GM19455 (cell line): ENCODE measurements around the gene ACOT7.
"Not testable (repeated sequence)": the region's sequence is repeated elsewhere in the genome, so short reads cannot be mapped to it uniquely, and the experiment has no call there.

ENCODE experiments used
- ATAC-seq: cut with Tn5 transposase; IDR thresholded peaks from one replicate; pipeline ENCODE4 v1.9.1; 2021; ENCODE audit not compliant: unreplicated experiment

ACOT7 gene

DNA sequence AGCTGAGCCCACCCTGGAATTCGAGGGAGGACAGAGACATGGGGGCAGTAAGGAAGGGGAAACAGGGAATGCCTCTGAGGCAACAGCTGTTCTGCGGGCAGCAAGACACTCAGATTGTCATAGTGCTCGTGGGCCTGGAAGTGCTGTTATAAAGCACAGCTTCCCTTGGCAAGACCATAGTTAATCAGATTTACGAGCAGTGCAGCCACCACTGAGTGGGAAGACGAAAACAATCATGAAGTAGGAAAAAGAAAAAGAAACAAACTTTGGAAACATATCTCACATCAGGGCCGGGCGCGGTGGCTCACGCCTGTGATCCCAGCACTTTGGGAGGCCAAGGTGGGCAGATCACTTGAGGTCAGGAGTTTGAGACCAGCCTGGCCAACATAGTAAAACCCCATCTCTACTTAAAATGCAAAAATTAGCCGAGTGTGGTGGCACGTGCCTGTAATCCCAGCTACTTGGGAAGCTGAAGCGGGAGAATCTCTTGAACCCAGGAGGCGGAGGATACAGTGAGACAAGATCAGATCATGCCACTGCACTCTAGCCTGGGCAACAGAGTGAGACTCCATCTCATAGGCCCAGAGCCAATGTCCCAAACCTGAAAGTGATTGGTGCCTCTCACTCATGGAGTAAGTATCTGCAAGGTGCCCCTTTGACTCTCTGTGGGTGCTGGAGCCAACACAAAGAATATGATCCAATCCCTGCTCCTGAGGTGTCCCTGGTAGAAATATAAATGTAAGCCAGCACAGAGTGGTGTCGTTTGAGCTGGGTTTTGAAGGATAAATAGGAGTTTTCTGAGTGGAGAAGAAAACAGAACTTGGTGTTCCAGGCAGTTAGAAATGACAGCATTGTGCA lies 77.1 kb downstream of the ACOT7 start:
- ATAC-seq, result no peak

DNA sequence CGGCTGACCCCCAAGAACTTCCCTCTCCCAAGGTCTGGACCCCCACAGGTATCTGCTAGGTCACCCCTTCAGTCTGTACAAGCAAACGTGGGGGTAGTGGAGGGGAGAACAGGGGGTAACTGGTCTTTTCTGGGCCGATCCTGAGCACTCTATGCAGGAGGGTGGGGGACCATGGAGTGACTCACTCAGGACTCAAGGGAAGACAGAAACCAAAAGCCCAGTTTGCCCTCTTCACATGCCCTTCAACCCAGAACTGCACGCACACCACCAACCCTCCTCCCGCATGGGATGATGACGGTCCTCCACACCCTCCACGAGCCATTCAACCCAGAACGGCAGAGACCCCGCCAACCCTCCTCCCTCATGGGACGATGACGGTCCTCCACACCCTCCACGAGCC lies 79.1 kb downstream of the ACOT7 start:
- no peak for ATAC-seq

DNA sequence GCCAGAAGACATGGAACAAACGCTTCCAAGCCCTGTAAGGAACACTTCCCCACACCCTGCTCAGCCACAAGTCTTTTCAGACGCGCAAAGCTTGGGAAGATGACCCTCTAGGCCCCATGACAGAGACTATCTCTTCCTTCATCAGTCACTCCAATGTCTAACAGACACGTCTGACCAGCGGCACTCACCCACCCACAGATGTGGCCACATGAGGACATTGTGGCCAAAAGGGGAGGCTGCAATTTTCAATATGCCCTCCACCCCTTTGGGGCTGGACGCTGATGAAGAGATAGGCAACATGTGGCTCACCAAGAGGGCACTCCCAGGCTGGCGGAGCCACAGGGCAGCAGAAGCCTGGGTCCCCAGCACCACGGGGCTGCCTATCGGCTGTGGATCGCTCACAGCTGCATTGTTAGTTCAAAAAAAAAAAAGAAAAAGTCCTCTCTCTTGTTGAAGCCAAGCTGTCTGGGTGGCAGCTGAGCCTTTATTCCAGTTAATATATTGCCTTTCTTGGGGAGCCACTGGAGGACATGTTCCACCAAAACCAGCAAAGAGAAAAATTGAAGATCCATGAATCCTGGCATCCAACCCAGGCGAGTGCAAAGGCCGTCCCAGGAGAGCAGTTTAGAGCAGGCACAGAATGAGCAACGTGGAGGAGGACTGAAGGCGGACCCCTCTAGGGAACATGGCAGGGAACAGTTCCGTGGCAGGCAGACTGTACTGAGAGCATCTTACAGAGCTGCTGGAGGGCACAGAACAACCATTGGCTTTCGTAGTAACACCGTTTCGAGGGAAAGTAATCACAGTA lies 80.0 kb downstream of the ACOT7 start:
- ATAC-seq, result no peak

DNA sequence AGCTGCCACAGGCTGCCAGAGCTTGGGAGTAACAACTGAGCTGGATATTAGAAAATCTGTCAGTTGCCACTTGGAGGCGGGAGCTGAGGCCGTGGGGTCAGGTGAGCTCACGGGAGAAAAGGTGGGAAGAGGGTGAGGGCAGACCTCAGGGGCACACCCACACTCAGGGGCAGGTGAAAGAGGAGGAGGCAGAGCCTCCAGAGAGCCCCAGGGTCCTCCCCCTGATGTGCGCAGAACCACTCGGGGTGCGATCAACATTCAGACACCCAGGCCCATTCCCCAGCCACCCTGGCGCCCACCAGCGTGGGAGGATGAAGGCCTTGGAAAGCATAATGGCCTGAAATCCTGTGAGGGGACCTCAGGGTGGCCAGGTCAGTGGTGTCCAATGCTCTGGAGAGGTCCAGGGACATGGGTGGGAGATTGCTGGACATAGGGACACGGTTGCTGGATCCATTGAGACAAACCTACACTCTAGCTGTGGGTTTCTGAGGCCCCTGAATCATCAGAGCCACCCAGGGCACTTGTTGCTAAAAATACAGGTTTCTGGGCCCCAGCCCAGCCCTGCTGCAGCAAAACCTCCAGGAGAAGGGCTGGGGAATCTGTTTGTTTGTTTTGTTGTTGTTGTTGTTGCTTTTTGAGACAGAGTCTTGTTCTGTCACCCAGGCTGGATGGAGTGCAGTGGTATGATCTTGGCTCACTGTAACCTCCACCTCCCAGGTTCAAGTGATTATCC lies 83.3 kb downstream of the ACOT7 start:
- ATAC-seq, result no peak

DNA sequence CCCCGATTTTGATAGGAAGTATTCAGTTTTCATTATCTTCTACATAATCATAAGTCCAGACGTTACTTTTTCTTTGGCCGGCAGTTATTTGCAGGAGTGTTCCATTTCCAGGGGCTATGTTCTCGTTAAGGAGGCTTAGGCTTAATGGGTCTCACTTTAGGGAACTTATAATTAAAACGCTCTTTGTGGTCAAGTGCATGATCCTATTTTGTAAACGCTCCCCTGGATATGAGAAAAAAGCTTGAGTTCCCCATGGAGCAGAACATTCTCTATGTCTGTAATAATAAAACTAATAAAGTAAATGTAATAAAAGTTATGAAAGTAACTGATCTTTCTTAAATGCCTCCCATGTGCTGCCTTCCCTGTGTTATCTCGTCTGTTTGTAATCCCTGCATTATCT lies 84.0 kb downstream of the ACOT7 start:
- no peak for ATAC-seq

DNA sequence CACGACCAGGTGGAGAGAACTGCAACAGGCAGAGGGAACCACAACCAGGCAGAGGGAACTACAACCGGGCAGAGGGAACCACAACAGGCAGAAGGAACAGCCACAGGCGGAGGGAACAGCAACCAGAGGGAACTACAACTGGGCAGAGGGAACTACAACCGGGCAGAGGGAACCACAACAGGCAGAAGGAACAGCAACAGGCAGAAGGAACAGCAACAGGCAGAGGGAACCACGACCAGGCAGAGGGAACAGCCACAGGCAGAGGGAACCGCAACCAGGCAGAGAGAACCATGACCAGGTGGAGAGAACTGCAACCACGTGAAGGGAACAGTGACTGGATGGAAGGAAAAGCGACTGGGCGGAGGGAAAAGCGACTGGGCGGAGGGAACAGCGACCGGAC lies 85.1 kb downstream of the ACOT7 start:
- ATAC-seq, result no peak

DNA sequence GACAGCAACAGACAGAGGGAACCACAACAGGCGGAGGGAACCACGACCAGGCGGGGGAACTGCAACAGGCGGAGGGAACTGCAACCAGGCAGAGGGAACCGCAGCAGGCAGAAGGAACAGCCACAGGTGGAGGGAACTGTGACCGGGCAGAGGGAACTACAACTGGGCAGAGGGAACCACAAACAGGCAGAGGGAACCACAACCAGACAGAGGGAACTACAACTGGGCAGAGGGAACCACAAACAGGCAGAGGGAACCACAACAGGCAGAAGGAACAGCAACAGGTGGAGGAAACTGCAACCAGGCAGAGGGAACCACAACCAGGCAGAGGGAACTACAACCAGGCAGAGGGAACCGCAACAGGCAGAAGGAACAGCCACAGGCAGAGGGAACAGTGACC lies 85.9 kb downstream of the ACOT7 start:
- ATAC-seq, result not testable (repeated sequence)

DNA sequence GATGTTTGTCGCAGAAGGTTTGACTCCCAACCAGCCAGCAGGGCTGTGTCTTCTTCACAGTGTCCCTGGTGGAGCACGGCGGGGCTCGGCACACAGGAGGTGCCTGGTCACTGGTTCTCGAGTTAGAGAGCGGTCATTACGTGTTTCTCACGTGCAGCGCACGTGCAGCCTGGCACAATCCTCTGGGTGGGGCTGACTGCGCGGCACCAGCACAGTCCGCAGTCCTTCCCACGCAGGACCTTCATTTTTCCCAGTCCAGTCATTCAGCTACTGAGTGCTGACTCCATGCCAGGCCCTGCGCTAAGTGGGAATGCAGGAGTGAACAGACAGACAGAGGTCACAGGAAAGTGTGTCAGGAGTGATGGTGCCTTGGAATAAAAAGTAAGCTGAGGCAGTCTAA lies 86.5 kb downstream of the ACOT7 start:
- ATAC-seq, result no peak

DNA sequence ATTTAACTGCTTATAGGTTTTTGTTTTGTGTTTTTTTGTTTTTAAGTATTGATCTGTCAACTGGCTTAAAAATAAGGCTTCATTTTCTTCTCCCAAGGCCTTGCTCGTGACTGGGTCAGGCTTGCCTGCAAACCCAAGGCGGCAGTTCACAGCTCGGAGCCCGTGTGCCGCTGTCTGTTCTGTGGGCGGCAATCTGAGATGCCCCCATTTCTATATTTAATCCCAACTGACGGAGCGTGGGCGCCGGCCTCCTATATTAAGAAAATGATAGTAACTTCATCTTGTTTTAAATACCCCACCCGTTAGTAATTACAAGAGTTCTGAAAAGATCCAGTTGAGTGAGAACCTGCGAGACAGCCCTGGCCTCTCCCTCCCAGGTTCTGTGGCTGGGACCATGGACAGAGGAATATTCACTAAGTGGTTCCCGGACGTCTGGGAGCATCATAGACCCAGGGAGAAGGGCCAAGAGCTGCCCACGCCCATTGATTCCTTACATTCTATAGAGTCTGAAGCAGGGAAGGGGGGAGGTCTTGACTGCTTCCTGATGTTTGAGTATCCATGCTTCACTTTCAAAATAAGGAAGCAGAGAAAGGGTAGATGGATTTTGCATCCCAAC lies 90.1 kb downstream of the ACOT7 start:
- ATAC-seq, result no peak

DNA sequence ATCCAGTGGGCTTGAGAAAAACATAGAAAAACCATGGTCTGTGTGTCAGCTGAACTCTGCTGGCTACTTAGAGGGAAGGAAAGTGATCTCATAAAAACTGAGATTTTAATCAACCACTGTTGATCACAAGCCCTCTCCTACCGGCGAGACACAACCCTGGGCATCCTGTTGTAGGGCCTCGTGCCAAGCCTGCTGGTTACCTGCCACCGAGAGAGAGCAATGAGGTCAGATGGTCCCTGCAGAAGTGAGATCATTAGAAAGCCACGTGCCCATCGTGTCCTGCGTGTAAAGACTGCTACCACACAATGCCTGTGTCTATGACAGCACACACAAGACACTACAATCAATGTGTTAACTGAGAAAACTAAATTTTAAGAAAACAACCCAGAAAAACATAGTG lies 91.0 kb downstream of the ACOT7 start:
- ATAC-seq, result no peak

DNA sequence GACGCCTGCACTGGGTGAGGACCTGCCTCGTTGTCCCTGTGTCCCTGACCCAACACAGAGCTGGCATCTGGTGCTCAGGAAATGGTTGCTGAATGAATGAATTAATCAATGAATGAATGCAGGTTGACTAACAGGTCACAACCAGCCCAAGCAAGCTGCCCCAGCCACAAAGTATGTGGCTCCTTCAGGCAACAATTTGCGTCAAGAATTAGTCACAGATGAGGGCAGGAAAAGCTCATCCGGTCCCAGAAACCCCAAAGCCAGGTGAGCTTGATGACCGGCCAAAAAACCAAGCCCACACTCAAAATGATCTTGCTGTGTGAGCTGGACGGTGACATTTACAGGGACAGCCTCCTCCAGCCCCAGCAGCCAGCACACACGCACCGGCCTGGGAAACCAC lies 92.0 kb downstream of the ACOT7 start:
- no peak for ATAC-seq

DNA sequence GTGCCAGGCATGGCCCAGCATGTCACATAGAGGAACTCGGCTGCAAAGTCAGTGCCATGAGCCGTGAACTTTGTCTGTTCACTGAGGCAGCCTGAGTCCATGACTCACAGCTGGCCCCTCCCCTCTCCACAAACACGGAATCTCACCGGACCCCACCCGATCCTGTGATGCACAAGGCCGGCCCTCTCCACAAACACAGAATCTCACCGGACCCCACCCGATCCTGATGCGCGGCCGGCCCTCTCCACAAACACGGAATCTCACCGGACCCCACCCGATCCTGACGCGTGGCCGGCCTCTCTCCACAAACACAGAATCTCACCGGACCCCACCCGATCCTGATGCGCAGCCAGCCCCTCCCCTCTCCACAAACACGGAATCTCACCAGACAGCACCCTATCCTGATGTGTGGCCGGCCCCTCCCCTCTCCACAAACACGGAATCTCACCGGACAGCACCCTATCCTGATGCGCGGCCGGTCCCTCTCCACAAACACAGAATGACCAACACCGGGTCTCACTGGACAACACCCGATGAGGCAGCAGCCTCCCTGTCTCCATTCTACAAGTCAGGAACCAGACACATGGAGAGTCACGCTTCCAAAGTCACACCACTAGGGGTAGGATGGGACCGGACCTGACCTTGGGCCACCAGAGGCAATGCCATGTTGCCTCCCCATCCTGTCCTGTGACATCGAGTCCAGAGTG lies 93.1 kb downstream of the ACOT7 start:
- ATAC-seq, result no peak

DNA sequence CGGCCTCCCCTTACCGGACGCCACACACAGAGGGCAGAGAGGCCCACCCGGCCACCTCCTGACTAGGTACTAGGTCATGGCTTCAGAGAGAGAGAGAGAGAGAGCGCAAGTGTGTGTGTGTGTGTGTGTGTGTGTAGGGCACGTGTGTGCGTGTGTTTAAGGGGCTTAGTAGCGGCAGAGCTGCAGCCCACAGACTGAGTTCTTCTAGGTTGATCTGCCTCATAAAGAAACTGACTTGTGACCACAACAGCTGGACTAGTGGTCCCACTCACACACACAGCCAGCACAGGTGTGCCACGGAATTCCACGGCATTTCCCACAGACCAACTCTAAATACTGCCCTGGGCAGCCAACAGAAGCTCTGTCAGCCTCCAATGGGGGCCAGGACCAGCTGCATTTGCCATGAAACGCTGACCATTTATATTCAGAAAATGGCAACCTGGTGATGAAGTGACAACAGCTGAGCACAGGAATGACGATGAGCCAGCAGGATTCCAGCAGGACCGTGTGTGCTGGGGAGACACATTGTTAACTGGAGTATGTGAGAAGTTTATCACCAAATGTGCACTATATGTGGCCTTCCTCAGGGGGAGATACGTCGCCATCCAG lies 93.9 kb downstream of the ACOT7 start:
- ATAC-seq, result no peak

DNA sequence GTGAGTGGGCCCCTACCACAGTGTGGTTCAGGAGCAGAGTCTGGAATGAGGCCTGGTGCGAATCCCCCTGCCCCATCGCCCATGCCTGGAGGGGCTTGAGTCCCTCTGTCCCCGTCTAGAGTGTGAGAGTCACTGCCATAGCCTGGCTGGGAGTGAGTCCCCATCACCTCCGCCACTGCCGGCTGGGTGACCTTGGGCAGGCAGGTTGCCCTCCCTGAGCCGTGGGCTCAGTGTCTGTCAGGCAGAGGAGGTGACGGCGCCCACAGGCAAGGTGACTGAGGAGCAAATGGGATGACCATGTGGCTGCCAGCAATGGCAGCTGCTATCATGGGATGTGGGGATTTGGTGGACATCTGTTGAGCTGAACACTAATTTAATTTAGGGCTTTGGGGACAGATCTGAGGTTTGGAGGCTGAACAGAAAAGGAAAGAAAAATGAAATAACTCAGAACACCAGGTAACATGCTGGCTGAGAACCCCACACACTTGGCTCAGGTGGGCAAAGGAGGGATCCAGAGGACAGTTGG lies 94.6 kb downstream of the ACOT7 start:
- ATAC-seq, result no peak

DNA sequence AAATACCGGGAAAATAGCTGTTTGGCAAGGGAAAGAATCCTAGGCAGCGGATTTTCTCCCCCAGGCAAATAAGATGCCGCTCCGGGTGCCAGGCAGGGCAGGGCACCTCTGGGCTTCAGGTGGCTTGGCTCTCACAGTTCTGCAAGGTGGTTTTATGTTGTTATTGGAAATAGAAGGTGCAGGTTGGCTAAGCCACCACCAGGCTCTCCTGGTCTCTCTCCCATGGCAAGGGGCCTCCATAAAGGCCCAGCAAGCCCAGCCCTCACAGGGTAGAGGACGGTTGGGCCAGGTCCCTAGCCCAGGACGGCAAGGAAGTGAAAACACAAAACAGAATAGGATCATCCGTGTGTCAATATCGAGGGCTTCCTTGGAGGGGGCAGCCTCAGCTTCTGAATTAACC lies 95.0 kb downstream of the ACOT7 start:
- no peak for ATAC-seq

DNA sequence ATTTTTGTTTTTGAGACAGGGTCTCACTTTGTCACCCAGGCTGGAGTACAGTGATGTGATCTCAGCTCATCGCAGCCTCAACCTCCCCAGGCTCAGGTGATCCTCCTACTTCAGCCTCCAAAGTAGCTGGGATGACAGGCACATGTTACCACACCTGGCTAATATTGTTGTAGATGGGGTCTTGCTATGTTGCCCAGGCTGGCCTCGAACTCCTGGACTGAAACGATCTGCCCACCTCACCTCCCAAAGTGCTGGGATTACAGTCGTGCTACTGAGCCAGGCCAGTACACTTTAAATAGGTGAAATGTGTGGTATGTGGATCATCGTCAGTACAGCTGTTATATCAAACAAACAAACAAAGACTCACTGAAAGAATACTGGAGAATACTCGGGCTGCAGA lies 97.7 kb downstream of the ACOT7 start:
- no peak for ATAC-seq

DNA sequence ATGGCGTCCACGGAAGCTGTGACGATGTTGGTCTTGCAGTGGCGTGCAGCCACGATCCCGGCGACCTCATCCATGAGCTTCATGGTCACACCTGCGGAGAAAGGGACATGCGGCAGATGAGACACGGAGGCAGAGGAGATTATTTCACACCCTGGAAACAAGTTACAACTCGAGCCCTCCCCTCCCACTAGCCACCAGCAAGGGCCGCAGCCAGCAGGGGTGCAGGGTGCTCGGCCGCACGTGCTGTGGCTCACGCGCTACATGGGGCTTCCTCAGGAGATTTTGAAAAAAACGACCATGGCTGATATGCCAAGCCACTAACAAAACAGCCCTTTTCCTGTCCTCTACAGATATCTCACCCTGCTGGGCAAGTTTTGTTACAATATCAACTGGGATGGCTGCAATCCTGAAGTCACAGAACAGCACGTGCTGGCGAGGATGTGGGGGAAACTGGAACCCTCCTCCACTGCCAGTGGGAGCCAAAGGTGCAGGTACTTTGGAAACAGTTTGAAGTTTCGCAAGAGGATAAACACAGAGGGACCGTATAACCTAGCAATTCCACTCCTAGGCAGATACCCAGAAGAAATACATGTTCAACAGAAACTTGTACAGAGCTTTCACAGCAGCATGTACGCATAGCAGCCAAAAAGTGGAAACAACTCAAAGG lies 98.5 kb downstream of the ACOT7 start:
- no peak for ATAC-seq

DNA sequence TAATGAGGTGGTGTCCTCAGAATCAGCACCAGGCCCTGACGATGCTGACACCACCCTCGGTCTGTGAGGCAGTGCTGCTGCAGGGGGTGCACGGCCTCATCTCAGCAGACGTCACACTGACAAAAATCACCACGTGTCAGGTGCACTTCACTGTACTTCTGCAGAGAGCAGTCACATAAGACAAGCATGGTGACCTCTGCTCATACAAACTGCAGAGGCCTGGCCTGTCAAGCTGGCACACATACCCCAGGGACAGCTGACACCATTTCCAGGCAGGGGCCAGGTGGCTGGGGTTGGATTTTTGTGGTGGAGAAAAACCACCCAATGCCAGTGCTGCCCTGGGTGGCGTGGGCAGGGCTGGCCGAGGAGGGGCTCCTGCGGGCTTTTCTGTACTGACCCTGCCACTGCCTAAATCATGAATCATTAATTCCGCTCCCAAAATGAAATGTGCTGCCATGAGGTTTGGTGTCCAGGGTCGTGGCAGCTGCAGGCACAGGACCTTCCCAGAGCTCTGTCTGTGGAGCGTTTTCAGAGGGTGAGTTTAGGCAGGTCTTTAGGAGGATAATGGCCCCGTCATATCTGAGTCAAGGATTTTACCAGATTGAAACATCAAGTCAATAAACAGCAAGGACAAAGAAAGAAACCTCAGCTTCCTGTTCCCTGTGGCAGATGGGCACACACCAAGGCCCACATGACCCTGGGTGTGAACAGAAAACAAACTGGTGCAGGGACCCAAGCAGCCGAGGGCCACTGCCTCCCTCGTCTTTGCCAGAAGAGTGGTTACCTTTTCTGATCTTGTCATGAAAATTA lies 99.3 kb downstream of the ACOT7 start:
- no peak for ATAC-seq

DNA sequence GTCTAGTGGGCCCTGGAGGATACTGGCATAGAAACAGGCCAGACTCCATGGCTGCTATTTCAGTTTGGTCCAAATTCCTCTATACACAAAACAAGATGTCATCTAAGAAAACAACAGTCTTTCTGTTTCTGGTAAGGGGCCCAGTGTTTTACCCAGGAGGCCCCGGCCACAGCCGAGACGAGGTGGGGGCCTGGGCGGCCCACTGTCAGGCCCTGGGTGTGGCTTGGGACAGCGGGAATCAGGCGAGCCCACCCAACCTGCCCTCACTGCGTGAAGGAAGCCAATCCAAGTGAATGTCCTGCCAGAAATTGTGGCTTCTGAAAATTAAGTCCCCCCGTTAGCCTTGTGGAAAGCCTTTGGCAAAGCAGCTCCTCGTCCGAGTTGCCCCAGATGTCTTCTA lies 101.5 kb downstream of the ACOT7 start:
- no peak for ATAC-seq
